HCT116 (cell line): ENCODE data around the gene ODAPH. TPM values are rescaled to one million over a fixed set of nuclear protein-coding genes. Genes with fewer than 3 reads are reported as not detected.

Source experiments
- ATAC-seq: fragments of 200-7000 bp; cut with Tn5 transposase; 2 replicates; pipeline ENCODE4 v1.9.1; 2020; ENCODE audit warnings: mild to moderate bottlenecking, moderate library complexity
- BruUV-seq: library from RNA; stranded (reverse); fragments of 400-500 nt; replicated peaks from 2 replicates; lab custom pipeline; 2021; lab: Mats Ljungman, UMichigan
- CTCF ChIA-PET: fragments of 300-600 bp; sonication (Branson Sonifier 250); formaldehyde crosslinking; loops from one replicate; lab custom pipeline; 2021; ENCODE audit warnings: antibody characterized with exemption; lab: Charles Lee
- POLR2A ChIA-PET: fragments of 300-600, 350-600 bp; sonication (Branson Sonifier 250); formaldehyde crosslinking; loops from one replicate; lab custom pipeline; 2021; ENCODE audit warnings: antibody characterized with exemption; lab: Charles Lee
- RAD21 ChIA-PET, 2 experiments: fragments of 300-600 bp; sonication (Branson Sonifier 250); formaldehyde crosslinking; loops; one replicate each; lab custom pipeline; 2023; ENCODE audit warnings: low total read pairs in 2 of 2; ENCODE audit not compliant: uncharacterized antibody in 2 of 2, unreplicated experiment in 2 of 2, low non-redundant PET in 1 of 2; lab: Charles Lee
- DNase-seq: peaks from one replicate; pipeline ENCODE4 v3.0.0-alpha.2; 2010; ENCODE audit warnings: low read depth, low spot score
- H2AFZ ChIP-seq: fragments of 200-600 bp; shearing (Covaris generic), sonication (generic); 2 replicates; pipeline ENCODE4 v1.6.1; 2017; ENCODE audit warnings: low read depth, mixed run types, mixed read lengths, antibody characterized with exemption, low read length; ENCODE audit not compliant: poor library complexity, severe bottlenecking
- H3K27ac ChIP-seq: 2 replicates; pipeline ENCODE4 v1.5.1; 2012; ENCODE audit warnings: low read depth, low read length
- H3K27me3 ChIP-seq: fragments of 200-600 bp; sonication (generic); 2 replicates; pipeline ENCODE4 v1.6.1; 2016; ENCODE audit warnings: mixed run types, low read length, mixed read lengths; ENCODE audit not compliant: insufficient read depth
- H3K36me3 ChIP-seq, 2 experiments: fragments of 200-500 bp in 1 of 2; fragments of 200-600 bp in 1 of 2; sonication (Bioruptor generic) in 1 of 2; sonication (generic) in 1 of 2; 2 replicates each; pipeline versions ENCODE4 v1.5.1 to v1.6.1; 2014 to 2016; ENCODE audit warnings: low read length in 2 of 2, inconsistent platforms in 1 of 2, mixed read lengths in 1 of 2, mixed run types in 1 of 2; ENCODE audit not compliant: insufficient read depth in 2 of 2, control insufficient read depth in 1 of 2
- H3K4me1 ChIP-seq, 2 experiments: fragments of 200-600 bp in 1 of 2; sonication (generic) in 1 of 2; 2 replicates each; pipeline versions ENCODE4 v1.5.1 to v1.6.1; 2012 to 2017; ENCODE audit warnings: low read length in 2 of 2, inconsistent platforms in 1 of 2, mild to moderate bottlenecking in 1 of 2, mixed read lengths in 1 of 2, mixed run types in 1 of 2, moderate library complexity in 1 of 2; ENCODE audit not compliant: insufficient read depth in 2 of 2, control insufficient read depth in 1 of 2
- H3K4me2 ChIP-seq: fragments of 200-600 bp; sonication (generic); 2 replicates; pipeline ENCODE4 v1.6.1; 2017; ENCODE audit warnings: mixed run types, low read length, mixed read lengths
- H3K4me3 ChIP-seq, 2 experiments: fragments of 200-600 bp in 1 of 2; sonication (generic) in 1 of 2; replicated peaks in 1 of 2; 2 replicates each; pipeline ENCODE4 v1.5.1; 2011 to 2016; ENCODE audit warnings: low read length in 2 of 2, control low read depth in 1 of 2, low read depth in 1 of 2, mild to moderate bottlenecking in 1 of 2, mixed read lengths in 1 of 2, mixed run types in 1 of 2
- H3K79me2 ChIP-seq: fragments of 200-600 bp; sonication (generic); 2 replicates; pipeline ENCODE4 v1.6.1; 2017; ENCODE audit warnings: mild to moderate bottlenecking, mixed run types, low read length, moderate library complexity, mixed read lengths; ENCODE audit not compliant: insufficient read depth
- H3K9ac ChIP-seq: fragments of 200-600 bp; sonication (generic); 2 replicates; pipeline ENCODE4 v1.6.1; 2016; ENCODE audit warnings: low read length, mixed read lengths
- H3K9me2 ChIP-seq: fragments of 200-600 bp; sonication (generic), shearing (Covaris generic); 2 replicates; pipeline ENCODE4 v1.6.1; 2017; ENCODE audit warnings: mixed run types, mild to moderate bottlenecking, moderate library complexity; ENCODE audit not compliant: insufficient read depth
- H3K9me3 ChIP-seq, 2 experiments: fragments of 200-500 bp in 1 of 2; fragments of 200-600 bp in 1 of 2; sonication (Bioruptor generic) in 1 of 2; sonication (generic) in 1 of 2; 2 replicates each; pipeline ENCODE4 v1.6.1; 2014 to 2017; ENCODE audit warnings: low read length in 2 of 2, mixed read lengths in 2 of 2, inconsistent platforms in 1 of 2, low read depth in 1 of 2, mild to moderate bottlenecking in 1 of 2, mixed run types in 1 of 2, moderate library complexity in 1 of 2; ENCODE audit not compliant: control insufficient read depth in 1 of 2, insufficient read depth in 1 of 2
- H4K20me1 ChIP-seq: fragments of 200-600 bp; sonication (generic), shearing (Covaris generic); 2 replicates; pipeline ENCODE4 v1.6.1; 2017; ENCODE audit warnings: mixed run types, mild to moderate bottlenecking, moderate library complexity; ENCODE audit not compliant: insufficient read depth
- EGR1 ChIP-seq: IDR thresholded peaks from 2 replicates; pipeline ENCODE4 v1.6.1; 2012; ENCODE audit warnings: low read depth
- ELF1 ChIP-seq: IDR thresholded peaks from 2 replicates; pipeline ENCODE4 v1.6.1; 2012; ENCODE audit warnings: low read depth, borderline replicate concordance
- EZH2 ChIP-seq: fragments of 200-600 bp; sonication (generic); IDR thresholded peaks from 2 replicates; pipeline ENCODE4 v1.6.1; 2017; ENCODE audit warnings: antibody characterized with exemption, mixed run types
- EZH2phosphoT487 ChIP-seq: fragments of 200-600 bp; IDR thresholded peaks from 2 replicates; pipeline ENCODE4 v1.6.1; 2018; ENCODE audit warnings: antibody characterized with exemption, borderline replicate concordance
- POLR2A ChIP-seq: IDR thresholded peaks from 2 replicates; pipeline ENCODE4 v1.7.0; 2011; ENCODE audit warnings: borderline replicate concordance; ENCODE audit not compliant: insufficient read depth, insufficient read length; ENCODE audit errors: extremely low read depth
- POLR2AphosphoS5 ChIP-seq: IDR thresholded peaks from 2 replicates; pipeline ENCODE4 v1.6.1; 2011; ENCODE audit warnings: mild to moderate bottlenecking, low read depth, low read length, moderate library complexity
- SIN3A ChIP-seq: IDR thresholded peaks from 2 replicates; pipeline ENCODE4 v1.6.1; 2012; ENCODE audit warnings: low read depth
- SP1 ChIP-seq: IDR thresholded peaks from 2 replicates; pipeline ENCODE4 v1.6.1; 2012; ENCODE audit warnings: low read depth
- TCF7L2 ChIP-seq: IDR thresholded peaks from 2 replicates; pipeline ENCODE4 v1.7.0; 2011; ENCODE audit warnings: borderline replicate concordance, inconsistent platforms; ENCODE audit not compliant: insufficient read depth, insufficient read length; ENCODE audit errors: extremely low read depth
- YY1 ChIP-seq: IDR thresholded peaks from 2 replicates; pipeline ENCODE4 v1.6.1; 2011; ENCODE audit warnings: low read length, low read depth, moderate library complexity, mild to moderate bottlenecking; ENCODE audit not compliant: insufficient replicate concordance; ENCODE audit errors: extremely low read depth
- ZNF274 ChIP-seq: fragments of 200-500 bp; sonication (Bioruptor generic); IDR thresholded peaks from 2 replicates; pipeline ENCODE4 v1.6.1; 2014; ENCODE audit warnings: mild to moderate bottlenecking, low read depth, low read length, inconsistent platforms
- intact Hi-C: fragments of 100-400 bp; cut with micrococcal nuclease; formaldehyde crosslinking; loops from 2 replicates; pipeline ENCODE4 v1.10.0; 2022
- total RNA-seq: library from RNA; stranded (reverse); gene quantifications from one replicate; pipeline ENCODE4 v1.2.1, GENCODE V29; 2021; ENCODE audit not compliant: unreplicated experiment
- TF ChIP-seq, protein P1 (sequence below): IDR thresholded peaks from 2 replicates; pipeline ENCODE4 v1.6.1; 2012
- TF ChIP-seq, protein P2 (sequence below): IDR thresholded peaks from 2 replicates; pipeline ENCODE4 v1.6.1; 2012; ENCODE audit warnings: low read depth

Gene ODAPH
- total RNA-seq, 1 experiment from 2014 or later, result not detected

- TF ChIP-seq ZNF274 (no peak), POLR2AphosphoS5 (no peak)
These were observed 43.3 kb upstream of the ODAPH start for GRCh38 chr4:75512386-75513211.

DNA sequence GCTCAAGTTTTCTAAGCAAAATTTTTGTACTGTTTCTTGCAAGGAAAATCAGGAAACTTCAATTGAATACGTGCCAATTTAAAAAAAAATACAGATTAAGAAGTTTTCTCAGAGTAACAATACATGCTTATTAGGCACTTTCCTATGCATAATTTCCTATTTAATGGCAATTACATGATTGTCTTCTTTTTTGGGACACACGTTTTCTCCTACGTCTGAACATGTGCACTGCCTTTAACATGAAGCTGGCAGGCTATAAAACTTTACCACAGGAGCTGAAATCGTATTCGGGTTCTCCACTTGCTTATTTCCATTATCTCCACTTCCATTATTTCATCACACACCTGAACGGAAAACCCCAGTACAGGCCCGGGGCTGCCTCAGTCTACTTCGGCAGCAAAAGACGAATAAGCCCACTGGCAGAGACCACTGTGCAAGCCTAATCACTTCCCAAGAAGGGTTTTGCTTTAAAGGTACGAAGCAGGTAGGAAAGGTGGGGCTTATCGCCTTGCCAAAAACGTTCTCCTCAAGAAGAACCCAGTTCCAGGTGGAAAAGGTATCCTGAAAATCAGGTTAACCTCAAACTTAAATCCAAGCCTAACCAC, 42.2 kb upstream of the ODAPH start:
- ATAC-seq, result no peak
- peak overlapping the region; percentile 95 for H3K4me2 ChIP-seq
- CTCF ChIA-PET, result no interaction called here
- H3K9me2 ChIP-seq, result no peaks in the 10 kb centered on the region
- peak overlapping the region; percentile 97 for H3K9ac ChIP-seq
- no peaks in the 10 kb centered on the region for H3K27me3 ChIP-seq
- H4K20me1 ChIP-seq, result peaks cover 4% of the 10 kb centered on the region; the same call in 1 of the 2 replicates
- POLR2A ChIA-PET, result interaction anchor here (0.8 to 1.0 kb wide), 2 partner anchors 8 to 224 kb away, joined by 4 to 6 read pairs; no protein-coding TSS in a partner anchor
- H2AFZ ChIP-seq, result peak overlapping the region; percentile 22
- peaks cover 65% of the 10 kb centered on the region for H3K79me2 ChIP-seq
- H3K9me3 ChIP-seq, result no peaks in the 10 kb centered on the region
- H3K27ac ChIP-seq, result peak overlapping the region; percentile 78
- intact Hi-C loops, result loop anchor here (5.0 kb wide), 1 partner anchor 1241 kb away; no protein-coding TSS in a partner anchor
- no peak for DNase-seq
- peaks cover 8 to 24% of the 10 kb centered on the region in 2 experiments; a peak in 3 of 4 replicates for H3K4me1 ChIP-seq
- peaks cover 9 to 11% of the 10 kb centered on the region in 2 experiments; a peak in 3 of 4 replicates for H3K36me3 ChIP-seq
- TSS peak; percentile 56 for BruUV-seq
- RAD21 ChIA-PET, result no interaction called here
- peak overlapping the region; percentile 59 to 94 for H3K4me3 ChIP-seq
- TF ChIP-seq ELF1, result no peak
- TF ChIP-seq EZH2, result no peak
- TF ChIP-seq, protein P1, sequence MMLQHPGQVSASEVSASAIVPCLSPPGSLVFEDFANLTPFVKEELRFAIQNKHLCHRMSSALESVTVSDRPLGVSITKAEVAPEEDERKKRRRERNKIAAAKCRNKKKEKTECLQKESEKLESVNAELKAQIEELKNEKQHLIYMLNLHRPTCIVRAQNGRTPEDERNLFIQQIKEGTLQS, result no peak
- no peak for TF ChIP-seq POLR2A
- TF ChIP-seq, protein P2, sequence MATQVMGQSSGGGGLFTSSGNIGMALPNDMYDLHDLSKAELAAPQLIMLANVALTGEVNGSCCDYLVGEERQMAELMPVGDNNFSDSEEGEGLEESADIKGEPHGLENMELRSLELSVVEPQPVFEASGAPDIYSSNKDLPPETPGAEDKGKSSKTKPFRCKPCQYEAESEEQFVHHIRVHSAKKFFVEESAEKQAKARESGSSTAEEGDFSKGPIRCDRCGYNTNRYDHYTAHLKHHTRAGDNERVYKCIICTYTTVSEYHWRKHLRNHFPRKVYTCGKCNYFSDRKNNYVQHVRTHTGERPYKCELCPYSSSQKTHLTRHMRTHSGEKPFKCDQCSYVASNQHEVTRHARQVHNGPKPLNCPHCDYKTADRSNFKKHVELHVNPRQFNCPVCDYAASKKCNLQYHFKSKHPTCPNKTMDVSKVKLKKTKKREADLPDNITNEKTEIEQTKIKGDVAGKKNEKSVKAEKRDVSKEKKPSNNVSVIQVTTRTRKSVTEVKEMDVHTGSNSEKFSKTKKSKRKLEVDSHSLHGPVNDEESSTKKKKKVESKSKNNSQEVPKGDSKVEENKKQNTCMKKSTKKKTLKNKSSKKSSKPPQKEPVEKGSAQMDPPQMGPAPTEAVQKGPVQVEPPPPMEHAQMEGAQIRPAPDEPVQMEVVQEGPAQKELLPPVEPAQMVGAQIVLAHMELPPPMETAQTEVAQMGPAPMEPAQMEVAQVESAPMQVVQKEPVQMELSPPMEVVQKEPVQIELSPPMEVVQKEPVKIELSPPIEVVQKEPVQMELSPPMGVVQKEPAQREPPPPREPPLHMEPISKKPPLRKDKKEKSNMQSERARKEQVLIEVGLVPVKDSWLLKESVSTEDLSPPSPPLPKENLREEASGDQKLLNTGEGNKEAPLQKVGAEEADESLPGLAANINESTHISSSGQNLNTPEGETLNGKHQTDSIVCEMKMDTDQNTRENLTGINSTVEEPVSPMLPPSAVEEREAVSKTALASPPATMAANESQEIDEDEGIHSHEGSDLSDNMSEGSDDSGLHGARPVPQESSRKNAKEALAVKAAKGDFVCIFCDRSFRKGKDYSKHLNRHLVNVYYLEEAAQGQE, result no peak
- TF ChIP-seq EZH2phosphoT487, result no peak
- no peak for TF ChIP-seq ZNF274
- no peak for TF ChIP-seq YY1
- TF ChIP-seq SIN3A, result no peak; the same call in 1 of the 2 replicates
- TF ChIP-seq SP1, result no peak
- no peak for TF ChIP-seq TCF7L2
- TF ChIP-seq EGR1, result no peak
- TF ChIP-seq POLR2AphosphoS5, result no peak

More at GRCh38 chr4:75512386-75513211, 43.3 kb upstream of the ODAPH start:
- no peak for DNase-seq
- peak overlapping the region; percentile 97 for H3K9ac ChIP-seq
- peaks cover 4% of the 10 kb centered on the region; the same call in 1 of the 2 replicates for H4K20me1 ChIP-seq
- H2AFZ ChIP-seq, result no peak overlapping the region
- peaks cover 9 to 15% of the 10 kb centered on the region in 2 experiments; a peak in 2 of 4 replicates for H3K36me3 ChIP-seq
- POLR2A ChIA-PET, result interaction anchor here (0.8 kb wide), 1 partner anchor 223 kb away, joined by 4 read pairs; no protein-coding TSS in a partner anchor
- H3K27ac ChIP-seq, result no peak overlapping the region
- intact Hi-C loops, result loop anchor here (5.0 kb wide), 1 partner anchor 1240 kb away; no protein-coding TSS in a partner anchor
- H3K4me1 ChIP-seq, result peaks cover 8 to 24% of the 10 kb centered on the region in 2 experiments; a peak in 3 of 4 replicates
- H3K9me2 ChIP-seq, result no peaks in the 10 kb centered on the region
- H3K4me3 ChIP-seq, result peak overlapping the region; percentile 59 to 94
- CTCF ChIA-PET, result no interaction called here
- peak overlapping the region; percentile 95 for H3K4me2 ChIP-seq
- peaks cover 75% of the 10 kb centered on the region for H3K79me2 ChIP-seq
- H3K27me3 ChIP-seq, result no peaks in the 10 kb centered on the region
- no peak for ATAC-seq
- RAD21 ChIA-PET, result interaction anchor here in 1 of 2 experiments (0.6 kb wide), 1 partner anchor 668 kb away, joined by 3 read pairs; no protein-coding TSS in a partner anchor
- no peaks in the 10 kb centered on the region for H3K9me3 ChIP-seq
- no TSS peak for BruUV-seq
